GM18498 (cell line): Measurements from ENCODE around the gene NAV2.

ENCODE experiments used
- ATAC-seq: cut with Tn5 transposase; IDR thresholded peaks from one replicate; pipeline ENCODE4 v1.9.1; 2021; ENCODE audit warnings: mild to moderate bottlenecking, moderate library complexity; ENCODE audit not compliant: unreplicated experiment

The NAV2 gene

DNA sequence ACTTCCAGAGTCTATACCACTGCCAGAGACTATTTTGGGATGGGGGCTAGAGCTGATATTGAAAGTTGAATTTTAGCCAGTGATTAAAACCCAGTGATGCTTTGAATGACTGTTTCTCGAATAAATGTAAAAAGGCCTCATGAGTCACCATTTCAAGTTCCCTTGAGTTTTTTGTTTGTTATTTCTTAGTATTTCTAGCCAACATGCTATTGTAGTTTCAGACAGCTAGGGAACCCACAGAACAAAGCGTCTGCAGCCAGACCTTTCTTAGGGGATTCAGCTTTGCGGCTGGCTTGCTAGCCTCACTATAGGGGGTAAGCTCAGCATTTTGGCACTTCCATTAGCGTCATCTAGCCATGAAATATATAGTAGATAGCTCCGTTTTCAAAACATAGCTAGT, 381.1 kb downstream of the NAV2 start:
- no peak for ATAC-seq

DNA sequence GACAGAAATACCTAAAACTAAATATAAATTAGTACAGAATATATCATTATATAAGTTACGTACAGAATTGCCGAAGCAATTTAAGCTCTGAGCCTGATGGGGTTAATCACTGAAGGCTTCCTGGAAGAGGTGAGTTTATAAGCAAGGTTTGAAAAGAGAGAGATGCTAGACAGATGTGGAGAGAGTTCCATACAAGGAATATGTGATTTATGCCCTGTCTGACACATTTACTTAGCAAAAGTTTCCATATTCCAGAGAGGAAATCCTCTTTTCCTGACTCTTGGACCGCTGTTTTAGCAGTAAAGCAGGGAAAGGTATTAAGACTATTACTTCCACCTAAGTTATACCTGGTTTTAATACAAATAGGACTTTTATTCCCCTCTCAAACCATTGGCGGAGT, 382.6 kb downstream of the NAV2 start:
- no peak for ATAC-seq

DNA sequence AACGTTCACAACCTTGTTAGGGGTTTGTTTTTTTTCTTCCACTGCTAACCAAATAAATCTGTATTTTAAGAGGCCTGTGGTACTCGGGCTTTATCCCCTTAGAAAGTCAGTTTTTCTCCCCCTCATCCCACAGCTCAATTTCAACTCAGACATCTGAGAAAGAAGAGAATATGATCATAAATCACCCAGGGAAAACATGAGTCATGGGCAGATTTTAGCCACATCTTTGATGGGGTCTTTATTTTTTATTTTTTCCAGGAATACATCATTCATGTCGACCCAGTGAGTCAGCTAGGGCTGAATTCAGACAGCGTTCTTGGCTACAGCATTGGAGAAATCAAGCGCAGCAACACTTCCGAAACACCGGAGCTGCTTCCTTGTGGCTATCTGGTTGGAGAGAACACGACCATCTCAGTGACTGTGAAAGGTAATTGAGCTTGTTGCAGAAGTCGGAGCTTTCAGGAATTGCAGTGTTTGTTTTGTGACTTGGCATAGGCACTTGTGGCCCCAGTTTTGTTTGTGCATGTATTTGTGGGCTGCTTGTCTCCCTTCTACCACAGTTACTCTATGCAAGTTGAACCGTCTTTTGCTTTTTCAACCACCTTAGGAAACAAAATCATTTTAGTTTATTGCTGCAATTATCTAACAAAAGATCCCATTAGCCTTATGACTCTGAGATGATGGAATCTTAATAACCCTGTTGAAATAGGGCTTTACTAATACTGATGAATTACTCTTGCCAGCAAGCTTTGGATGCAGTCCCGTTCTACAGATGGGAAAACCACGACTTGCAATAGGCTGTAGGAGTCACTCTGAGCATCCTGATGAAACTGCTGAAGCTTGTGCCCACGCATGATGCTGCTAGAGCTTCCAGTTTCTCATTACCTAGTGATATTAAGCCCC, 384.9 kb downstream of the NAV2 start:
- ATAC-seq: no peak

DNA sequence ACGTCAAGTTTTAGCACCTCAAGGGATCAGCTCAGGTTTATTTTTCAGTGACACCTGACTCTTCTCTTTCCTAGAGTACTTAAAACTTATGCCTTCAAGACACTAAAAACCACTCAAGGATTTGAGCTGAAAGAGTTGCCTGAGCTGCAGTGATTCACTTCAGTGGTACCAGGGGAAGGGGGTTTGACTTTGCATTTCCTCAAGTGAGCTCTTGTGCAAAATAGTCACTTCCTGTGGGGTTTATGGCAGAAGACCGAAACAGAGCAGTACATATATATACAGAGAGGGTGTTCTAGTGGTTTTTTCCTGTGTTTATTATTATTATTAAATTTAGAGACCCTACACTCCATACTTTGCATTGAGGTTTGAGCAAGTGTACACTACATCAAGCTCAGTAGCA, 386.9 kb downstream of the NAV2 start:
- ATAC-seq: no peak

DNA sequence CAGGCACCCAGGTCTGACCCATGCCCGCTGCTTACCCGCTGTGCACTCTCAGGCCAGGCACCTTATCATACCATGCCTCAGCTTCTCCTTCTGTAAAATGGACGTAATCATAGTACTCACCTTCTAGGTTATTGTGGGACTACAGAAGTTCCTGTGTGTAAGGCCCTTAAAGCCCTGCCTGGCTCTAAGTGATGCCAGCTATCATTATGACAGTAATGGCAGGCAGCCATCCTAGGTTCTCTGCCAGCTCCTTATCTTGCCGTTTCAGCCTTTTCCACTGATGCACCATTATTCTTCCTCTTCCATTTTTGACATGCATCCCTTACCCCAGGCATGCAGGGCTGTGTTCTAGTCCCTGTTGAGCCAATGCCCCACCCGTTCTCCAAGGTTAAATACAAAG, 389.8 kb downstream of the NAV2 start:
- ATAC-seq: no peak

DNA sequence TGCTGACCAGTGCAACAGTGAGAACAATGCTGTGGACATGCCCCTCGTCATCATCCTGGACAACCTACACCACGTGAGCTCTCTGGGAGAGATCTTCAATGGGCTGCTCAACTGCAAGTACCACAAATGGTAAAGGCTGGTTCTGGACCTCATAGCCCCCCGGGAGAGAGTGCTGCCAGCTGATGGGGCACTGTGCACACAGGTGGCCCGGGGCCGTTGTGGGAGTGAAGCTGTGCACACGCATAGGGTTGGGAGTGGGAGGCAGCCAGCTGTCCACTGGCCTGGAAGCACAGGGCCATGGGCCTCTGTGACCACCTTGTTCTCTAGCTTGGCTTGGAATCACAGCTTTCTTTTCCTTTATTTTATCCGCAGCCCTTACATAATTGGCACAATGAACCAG, 390.6 kb downstream of the NAV2 start:
- ATAC-seq: no peak

DNA sequence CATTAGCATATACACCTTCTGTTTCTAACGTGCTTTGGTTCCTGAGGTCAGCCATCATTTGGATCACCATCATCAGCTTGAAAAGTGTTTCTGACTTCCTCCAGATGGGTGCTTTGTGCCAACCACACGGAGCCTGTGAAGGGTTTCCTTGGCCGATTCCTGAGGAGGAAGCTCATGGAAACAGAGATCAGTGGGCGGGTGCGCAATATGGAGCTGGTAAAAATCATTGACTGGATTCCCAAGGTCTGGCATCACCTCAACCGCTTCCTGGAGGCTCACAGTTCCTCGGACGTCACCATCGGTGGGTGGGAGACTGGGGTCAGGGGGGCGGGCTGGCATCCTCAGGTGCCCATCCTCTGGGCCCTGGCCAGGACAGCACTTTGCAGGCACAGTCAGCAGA, 392.8 kb downstream of the NAV2 start:
- ATAC-seq: no peak

DNA sequence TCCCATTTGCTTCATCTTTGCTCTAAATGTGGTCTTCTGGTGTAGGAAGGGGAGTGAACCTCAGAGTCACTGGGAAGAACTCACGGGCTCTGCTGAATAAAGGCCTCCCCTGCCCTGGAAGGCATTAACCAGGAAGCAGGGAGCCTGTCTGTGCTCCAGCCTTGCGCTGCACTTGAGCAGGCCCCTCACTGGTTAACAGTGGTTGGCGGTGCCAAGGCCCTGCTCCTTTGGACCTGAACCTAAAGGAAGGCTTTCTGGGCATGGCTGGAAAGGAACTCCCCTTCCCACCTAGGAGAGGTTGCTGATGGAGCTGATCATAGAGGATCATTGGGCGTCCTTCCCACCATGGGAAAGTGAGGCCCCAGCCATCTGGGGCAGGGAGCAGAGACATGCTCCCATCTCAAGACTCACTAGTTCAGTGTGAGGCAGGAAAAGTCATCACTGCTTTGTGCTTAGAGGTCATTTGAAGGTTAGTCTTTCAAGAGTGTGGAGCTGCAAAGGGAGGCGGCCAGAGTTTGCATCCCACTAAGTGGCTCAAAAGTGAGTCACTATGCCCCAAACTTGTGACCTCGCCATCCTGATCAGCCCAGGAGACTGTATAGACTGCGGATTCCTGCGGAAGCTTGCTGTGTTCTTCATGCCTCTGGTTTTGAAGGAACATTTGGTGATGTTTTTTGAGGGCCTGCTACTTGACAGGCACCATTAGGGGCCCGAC, 397.3 kb downstream of the NAV2 start:
- ATAC-seq: no peak

DNA sequence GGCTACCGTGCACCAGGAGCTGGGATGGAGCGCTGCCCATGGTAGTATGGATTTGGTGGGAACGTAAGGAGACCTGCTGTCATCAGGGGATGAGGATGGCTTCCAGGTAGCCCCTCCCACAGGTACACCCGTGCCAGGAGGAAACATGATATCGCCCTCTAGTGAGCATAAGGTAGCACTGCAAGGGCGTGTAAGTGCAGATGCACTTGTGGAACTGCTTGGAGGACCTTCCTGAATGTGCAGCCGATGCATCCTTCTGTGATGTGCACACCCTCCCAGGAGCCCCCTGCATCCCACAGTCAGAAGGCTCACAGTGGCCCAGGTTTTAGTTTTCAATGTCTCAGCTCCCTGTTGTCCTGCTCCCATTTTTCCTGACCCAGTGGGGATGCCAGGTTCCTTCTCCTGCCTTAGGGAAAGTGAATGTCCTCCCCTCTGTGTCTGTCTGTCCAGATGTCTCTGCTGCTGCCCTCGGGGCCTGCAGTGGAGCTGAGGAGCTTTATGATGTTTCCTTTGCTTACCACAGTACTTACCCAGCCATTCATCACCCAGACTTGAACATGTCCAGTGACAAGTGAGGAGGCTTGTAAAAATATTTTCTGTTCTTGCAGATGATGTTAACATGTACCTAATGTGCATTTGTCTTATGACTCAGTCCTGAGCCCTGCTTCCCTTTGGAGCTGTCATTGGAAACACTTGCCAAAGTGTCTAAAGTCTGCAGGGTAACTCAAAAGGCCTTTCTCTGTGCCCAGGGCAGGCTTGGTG, 398.5 kb downstream of the NAV2 start:
- ATAC-seq: peak; percentile 88

DNA sequence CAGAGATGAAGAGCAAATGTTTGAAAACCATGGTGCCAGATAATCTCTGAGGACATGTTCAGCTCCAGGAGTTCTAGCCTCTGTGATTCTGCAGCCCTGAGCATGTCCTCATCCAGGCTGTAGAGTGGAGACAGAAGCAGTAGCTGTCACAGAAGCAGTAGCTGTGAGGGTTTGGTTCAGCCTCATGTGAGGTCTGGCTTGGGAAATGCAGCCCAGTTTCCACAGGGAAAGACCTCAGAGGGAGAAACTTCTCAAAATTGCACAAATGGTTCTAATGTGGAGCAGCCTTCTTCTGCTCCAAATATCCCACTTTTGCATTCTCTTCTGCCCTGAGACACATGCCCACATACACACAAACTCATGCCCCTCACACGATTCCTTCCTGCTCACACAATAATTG, 399.2 kb downstream of the NAV2 start:
- ATAC-seq: no peak

DNA sequence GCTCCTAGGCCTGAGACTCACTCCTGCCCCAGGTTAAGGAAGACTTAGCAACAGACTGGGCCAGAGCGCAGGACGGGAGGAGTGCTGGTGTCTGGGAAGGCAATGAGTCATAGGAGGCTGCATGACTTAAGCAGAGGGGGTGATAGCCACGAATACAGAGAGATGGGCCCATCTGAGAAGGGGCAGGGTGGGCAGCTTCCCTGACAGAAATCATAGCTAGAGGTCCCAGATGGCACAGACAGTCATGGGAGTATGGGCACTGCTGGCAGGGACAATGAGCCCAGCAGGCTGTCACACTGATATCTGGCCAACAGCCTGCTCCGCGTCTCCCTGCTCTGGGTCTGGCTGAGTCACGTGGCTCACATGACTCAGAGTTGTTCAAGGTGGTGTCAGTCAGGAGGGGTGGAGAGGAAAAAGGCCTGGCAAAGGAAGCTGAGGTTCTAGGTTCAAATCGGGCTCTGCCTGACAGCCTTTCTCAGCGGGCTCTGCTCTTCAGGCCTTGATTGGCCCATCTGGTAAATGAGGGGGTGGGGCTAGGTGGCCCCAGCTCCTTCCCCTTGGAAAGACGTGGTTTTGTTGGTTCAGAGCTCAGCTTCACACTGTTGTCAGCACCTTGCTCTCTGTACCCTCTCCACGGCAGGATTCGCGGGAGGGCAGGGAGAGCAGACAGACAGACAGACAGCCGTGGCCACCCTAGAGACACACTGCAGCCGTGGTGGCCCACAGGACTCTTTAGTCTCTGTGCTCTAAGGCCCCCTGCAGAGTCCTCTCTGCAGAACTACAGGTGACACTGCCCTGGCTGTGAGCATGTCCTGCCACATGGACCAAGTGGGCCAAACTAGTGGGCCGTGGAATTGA, 399.9 kb downstream of the NAV2 start:
- no peak for ATAC-seq

DNA sequence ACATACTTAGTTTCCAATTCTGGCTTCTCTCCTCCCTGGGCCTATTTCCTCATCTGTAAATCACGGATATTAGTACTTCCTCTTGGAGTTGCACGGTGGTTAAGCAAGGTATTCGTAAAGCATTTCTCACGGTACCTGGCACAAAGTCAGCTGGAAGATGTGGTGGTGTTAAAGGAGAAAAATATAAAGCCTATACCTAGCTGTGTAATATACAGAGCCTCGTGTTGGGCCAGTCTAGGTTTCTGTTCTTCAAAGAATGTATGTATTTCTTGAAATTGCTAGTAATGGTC, 400.5 kb downstream of the NAV2 start:
- ATAC-seq: no peak

DNA sequence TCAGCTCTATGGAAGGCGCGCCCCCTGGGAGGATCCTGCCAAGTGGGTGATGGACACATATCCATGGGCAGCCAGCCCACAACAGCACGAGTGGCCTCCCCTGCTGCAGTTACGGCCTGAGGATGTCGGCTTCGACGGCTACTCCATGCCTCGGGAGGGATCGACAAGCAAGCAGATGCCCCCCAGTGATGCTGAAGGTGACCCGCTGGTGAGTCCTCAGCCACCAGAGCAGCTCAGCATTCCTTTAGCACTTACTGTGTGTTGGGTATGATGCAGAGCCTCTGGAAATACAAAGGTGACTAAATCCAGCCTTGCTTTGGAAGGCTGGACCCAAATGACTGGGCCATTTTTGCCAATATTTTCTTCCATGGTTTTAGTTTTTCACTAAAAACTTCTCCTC, 402.0 kb downstream of the NAV2 start:
- ATAC-seq: no peak

DNA sequence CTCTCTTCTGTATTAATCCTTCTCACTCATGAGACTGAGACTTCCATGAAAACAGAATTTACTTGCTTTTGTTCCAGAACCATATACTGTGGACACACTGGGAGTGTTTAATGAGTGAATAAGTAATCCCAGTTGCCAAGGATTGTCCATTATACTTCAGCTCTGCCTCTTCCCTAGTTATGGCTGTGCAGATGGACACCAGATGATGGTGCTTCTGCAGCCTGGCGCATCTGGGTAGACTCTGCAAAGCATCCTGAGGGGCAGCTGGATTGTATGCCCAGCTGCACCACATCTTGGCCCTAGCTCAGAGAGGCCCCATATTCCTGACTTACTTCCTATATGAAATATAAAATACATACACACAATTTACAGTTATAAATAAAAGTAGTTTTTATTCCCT, 404.2 kb downstream of the NAV2 start:
- ATAC-seq: no peak

DNA sequence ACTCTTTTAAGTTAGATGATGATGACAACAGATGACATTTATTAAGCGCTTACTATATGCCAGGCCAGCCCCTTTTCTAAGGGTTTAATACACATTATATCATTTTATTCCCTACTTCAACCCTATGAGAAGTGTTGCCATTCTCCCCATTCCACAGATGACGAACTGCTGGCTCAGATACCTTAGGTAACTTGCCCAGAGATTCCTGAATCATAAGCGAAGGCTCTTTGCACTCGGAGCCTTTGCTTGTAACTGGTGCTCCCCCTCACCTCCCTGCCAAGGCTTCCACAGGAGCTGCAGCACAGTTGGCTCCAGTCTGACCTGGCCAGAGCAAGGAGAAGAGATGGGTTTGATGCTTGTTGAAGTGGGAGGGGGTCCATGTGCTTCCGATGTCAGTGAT, 404.7 kb downstream of the NAV2 start:
- ATAC-seq: no peak

DNA sequence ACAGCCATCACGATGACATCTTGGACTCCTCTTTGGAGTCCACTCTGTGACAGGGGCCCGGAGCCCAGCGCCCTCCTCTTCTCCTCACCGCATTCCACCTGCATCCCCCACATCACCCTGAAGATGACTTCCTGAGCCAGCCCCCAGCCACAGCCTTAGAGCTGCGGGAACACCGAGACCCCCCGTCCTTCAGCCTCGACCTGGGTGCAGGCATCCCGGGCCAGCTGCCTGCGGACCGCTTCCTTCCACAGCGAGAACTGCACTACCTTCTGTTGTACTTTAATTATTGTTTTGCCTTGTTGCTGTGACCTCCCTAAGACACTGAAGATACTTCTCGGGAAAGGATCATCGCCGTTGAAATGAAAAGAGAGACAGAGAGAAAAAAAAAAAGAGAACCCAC, 405.6 kb downstream of the NAV2 start:
- ATAC-seq: no peak

DNA sequence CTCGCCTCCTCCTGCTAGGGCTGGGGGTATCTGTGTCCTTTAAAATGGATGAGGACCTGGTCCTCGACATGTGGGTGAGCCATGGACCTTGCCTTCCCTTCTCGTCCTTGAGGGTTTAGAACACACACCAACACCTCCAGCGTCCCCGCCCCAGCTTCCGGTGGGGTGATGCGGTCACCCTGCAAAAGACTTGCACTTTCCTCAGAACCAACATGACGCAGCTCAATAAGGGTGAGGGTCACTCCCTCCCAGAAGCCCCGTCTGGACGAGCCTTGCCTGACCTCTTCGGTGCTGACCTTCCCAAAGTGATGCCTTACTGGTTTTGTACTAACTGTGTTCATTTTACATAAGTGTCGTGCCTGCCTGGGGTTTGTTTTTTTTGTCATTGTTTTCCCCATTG, 406.7 kb downstream of the NAV2 start:
- no peak for ATAC-seq

DNA sequence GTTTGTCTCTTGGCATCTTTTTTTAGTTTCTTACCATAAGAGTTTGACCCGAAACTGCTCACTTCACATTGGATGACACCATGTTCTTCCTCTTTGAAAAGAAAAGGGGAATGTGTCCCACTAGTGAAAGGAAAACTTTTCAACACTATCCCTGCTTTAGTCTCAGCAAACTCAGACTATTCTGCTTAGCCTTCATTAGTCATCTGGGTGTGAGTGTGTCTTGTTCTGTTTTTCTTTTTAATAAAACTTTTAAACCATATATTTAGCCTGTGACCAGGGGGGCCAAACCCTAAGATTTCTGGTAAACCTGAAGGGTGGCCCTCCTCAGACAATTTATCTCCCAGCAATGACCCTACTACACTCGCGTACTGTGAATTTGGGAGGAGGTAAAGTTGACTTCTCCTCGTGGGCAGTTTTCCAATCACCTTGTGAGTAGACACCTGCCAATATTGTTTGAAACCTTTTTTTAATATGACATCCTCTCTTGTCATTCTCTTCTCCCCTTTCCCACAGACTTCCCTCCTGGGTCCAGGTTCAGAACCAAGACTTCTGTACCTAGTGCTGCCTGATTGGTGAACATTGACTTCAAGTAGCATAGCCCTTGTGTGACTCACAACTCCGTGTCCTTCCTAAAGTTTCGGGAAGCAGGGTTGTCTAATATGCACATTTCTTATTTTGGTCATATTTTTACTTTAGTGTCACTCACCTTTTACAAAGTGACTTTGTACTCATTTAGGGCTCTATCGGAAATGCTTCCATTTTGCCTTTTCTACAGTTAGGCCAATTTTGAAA, 407.7 kb downstream of the NAV2 start:
- no peak for ATAC-seq

DNA sequence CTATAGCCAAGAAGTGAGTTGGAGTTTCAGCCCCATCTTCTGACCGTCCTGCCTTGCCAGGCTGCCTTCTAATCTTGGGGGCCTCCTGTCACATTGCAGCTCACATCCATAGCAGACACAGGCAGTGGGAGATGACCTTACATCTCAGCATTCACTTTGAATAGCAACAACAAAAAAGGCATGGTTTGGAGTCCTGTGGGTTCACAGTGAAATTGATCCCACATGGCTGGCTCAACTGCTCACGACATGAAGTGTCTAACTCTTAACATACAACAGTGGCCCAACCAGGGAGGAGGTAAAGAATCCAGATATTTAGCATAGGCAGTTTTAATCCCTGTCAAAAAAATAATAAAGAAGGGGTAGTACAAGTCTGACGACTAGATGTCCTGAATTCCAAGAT, 409.5 kb downstream of the NAV2 start:
- ATAC-seq: no peak

DNA sequence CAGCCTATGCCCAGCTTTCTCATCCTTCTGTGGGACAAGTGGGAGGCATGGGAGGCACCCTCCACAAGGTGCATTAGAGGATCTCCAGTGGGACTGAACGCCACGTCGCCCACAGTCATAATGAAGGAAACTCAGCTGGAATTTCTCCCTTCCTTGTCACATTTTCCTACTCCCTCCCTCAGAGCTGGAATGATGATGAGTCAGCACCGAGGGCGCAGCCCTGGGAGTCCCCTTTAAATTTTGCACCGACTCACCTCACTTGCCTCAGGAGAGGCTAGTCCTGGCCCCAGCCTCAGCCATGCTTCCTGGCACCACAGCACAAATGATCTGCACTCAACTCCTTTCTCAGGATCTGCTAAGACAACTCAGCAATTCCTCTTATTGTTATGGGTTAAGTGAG, 413.3 kb downstream of the NAV2 start:
- ATAC-seq: no peak
